ENCODE data around the gene GTF2F1.
A peak's percentile ranks its signal among the peaks of the same experiment; 100 is the strongest.
"Not testable (repeated sequence)": the region's sequence is repeated elsewhere in the genome, so short reads cannot be mapped to it uniquely, and the experiment has no call there.

Gene GTF2F1

GRCh38 chr19:6409346-6409745 lies 16.4 kb upstream of the GTF2F1 start:
- no peak for TF ChIP-seq POLR2A (IDR thresholded peaks at IDR 0.05; ENCODE audit: low read depth, low read length)
- DNase-seq (ENCODE audit: insufficient read length, low spot score) = no peak
- no peak for FAIRE-seq

GRCh38 chr19:6406401-6406800 lies 13.4 kb upstream of the GTF2F1 start:
- FAIRE-seq (no peak), DNase-seq (ENCODE audit: insufficient read length, low spot score) (no peak)

GRCh38 chr19:6402837-6403608 lies 10.1 kb upstream of the GTF2F1 start:
- TF ChIP-seq POU2F2 (IDR thresholded peaks at IDR 0.05; ENCODE audit: low read depth, low read length) = no peak
- no peak for TF ChIP-seq TAF1 (IDR thresholded peaks at IDR 0.05; ENCODE audit: low read depth, low read length)
- no peak for TF ChIP-seq SPI1 (IDR thresholded peaks at IDR 0.05; ENCODE audit: low read depth, low read length)
- no peak for TF ChIP-seq POLR2A (IDR thresholded peaks at IDR 0.05; ENCODE audit: low read depth, low read length)
- TF ChIP-seq POLR2AphosphoS5 (IDR thresholded peaks at IDR 0.05; ENCODE audit: low read depth, low read length) = no peak
- TF ChIP-seq PAX5 (IDR thresholded peaks at IDR 0.05; ENCODE audit: insufficient read depth, low read length, severe bottlenecking) = no peak
- FAIRE-seq (no peak), DNase-seq (ENCODE audit: insufficient read length, low spot score) (no peak)

More at GRCh38 chr19:6406401-6406800, 13.4 kb upstream of the GTF2F1 start:
- TF ChIP-seq POU2F2 (IDR thresholded peaks at IDR 0.05; ENCODE audit: low read depth, low read length) (no peak), POLR2A (IDR thresholded peaks at IDR 0.05; ENCODE audit: low read depth, low read length) (no peak), POLR2AphosphoS5 (IDR thresholded peaks at IDR 0.05; ENCODE audit: low read depth, low read length) (no peak)

GRCh38 chr19:6402058-6402457 lies 9.1 kb upstream of the GTF2F1 start:
- no peak for FAIRE-seq
- DNase-seq (ENCODE audit: insufficient read length, low spot score) = no peak
- TF ChIP-seq POLR2A (IDR thresholded peaks at IDR 0.05; ENCODE audit: low read depth, low read length) (no peak), POLR2AphosphoS5 (IDR thresholded peaks at IDR 0.05; ENCODE audit: low read depth, low read length) (no peak), TAF1 (IDR thresholded peaks at IDR 0.05; ENCODE audit: low read depth, low read length) (no peak), SPI1 (IDR thresholded peaks at IDR 0.05; ENCODE audit: low read depth, low read length) (no peak), PAX5 (IDR thresholded peaks at IDR 0.05; ENCODE audit: insufficient read depth, low read length, severe bottlenecking) (no peak)

- DNase-seq (ENCODE audit: insufficient read length, low spot score); FAIRE-seq: not testable (repeated sequence)
Measured at GRCh38 chr19:6400062-6400944, 7.3 kb upstream of the GTF2F1 start.

GRCh38 chr19:6396305-6396704 lies 3.3 kb upstream of the GTF2F1 start:
- DNase-seq (ENCODE audit: insufficient read length, low spot score) = no peak
- FAIRE-seq = no peak
- TF ChIP-seq TAF1 (IDR thresholded peaks at IDR 0.05; ENCODE audit: low read depth, low read length) (no peak), PAX5 (IDR thresholded peaks at IDR 0.05; ENCODE audit: insufficient read depth, low read length, severe bottlenecking) (no peak), SPI1 (IDR thresholded peaks at IDR 0.05; ENCODE audit: low read depth, low read length) (no peak), POLR2AphosphoS5 (IDR thresholded peaks at IDR 0.05; ENCODE audit: low read depth, low read length) (no peak), POU2F2 (IDR thresholded peaks at IDR 0.05; ENCODE audit: low read depth, low read length) (no peak), POLR2A (IDR thresholded peaks at IDR 0.05; ENCODE audit: low read depth, low read length) (no peak)

- DNase-seq (ENCODE audit: insufficient read length, low spot score) (no peak), FAIRE-seq (no peak)
- no peak for TF ChIP-seq POLR2A (IDR thresholded peaks at IDR 0.05; ENCODE audit: low read depth, low read length)
- no peak for TF ChIP-seq POLR2AphosphoS5 (IDR thresholded peaks at IDR 0.05; ENCODE audit: low read depth, low read length)
- TF ChIP-seq PAX5 (IDR thresholded peaks at IDR 0.05; ENCODE audit: insufficient read depth, low read length, severe bottlenecking) = no peak
- TF ChIP-seq POU2F2 (IDR thresholded peaks at IDR 0.05; ENCODE audit: low read depth, low read length) = no peak
- no peak for TF ChIP-seq SPI1 (IDR thresholded peaks at IDR 0.05; ENCODE audit: low read depth, low read length)
- no peak for TF ChIP-seq TAF1 (IDR thresholded peaks at IDR 0.05; ENCODE audit: low read depth, low read length)
Measured at GRCh38 chr19:6394831-6395230, 1.9 kb upstream of the GTF2F1 start.

GRCh38 chr19:6393983-6394412 lies 1.0 kb upstream of the GTF2F1 start:
- FAIRE-seq (no peak), DNase-seq (ENCODE audit: insufficient read length, low spot score) (peak; percentile 62)
- no peak; the same call in 1 of the 2 replicates for TF ChIP-seq POLR2A (IDR thresholded peaks at IDR 0.05; ENCODE audit: low read depth, low read length)
- TF ChIP-seq POLR2AphosphoS5 (IDR thresholded peaks at IDR 0.05; ENCODE audit: low read depth, low read length) = no peak

GRCh38 chr19:6392221-6393073 lies 517 bp downstream of the GTF2F1 start:
- no peak for TF ChIP-seq POLR2AphosphoS5 (IDR thresholded peaks at IDR 0.05; ENCODE audit: low read depth, low read length)
- no peak for TF ChIP-seq PAX5 (IDR thresholded peaks at IDR 0.05; ENCODE audit: insufficient read depth, low read length, severe bottlenecking)
- peak; percentile 64 for TF ChIP-seq SPI1 (IDR thresholded peaks at IDR 0.05; ENCODE audit: low read depth, low read length)
- TF ChIP-seq POU2F2 (IDR thresholded peaks at IDR 0.05; ENCODE audit: low read depth, low read length) = no peak
- no peak for DNase-seq (ENCODE audit: insufficient read length, low spot score)
- FAIRE-seq = peak; percentile 45

GRCh38 chr19:6387372-6387771 lies 5.6 kb downstream of the GTF2F1 start:
- no peak for DNase-seq (ENCODE audit: insufficient read length, low spot score)
- TF ChIP-seq TAF1 (IDR thresholded peaks at IDR 0.05; ENCODE audit: low read depth, low read length) (no peak), POLR2AphosphoS5 (IDR thresholded peaks at IDR 0.05; ENCODE audit: low read depth, low read length) (no peak), PAX5 (IDR thresholded peaks at IDR 0.05; ENCODE audit: insufficient read depth, low read length, severe bottlenecking) (no peak), SPI1 (IDR thresholded peaks at IDR 0.05; ENCODE audit: low read depth, low read length) (no peak), POU2F2 (IDR thresholded peaks at IDR 0.05; ENCODE audit: low read depth, low read length) (no peak), POLR2A (IDR thresholded peaks at IDR 0.05; ENCODE audit: low read depth, low read length) (no peak)
- no peak for FAIRE-seq

Measured in GM12891 (cell line).